HuH-7.5 (cell line): ENCODE results near the gene LONP2.
"Not testable (repeated sequence)": the region's sequence is repeated elsewhere in the genome, so short reads cannot be mapped to it uniquely, and the experiment has no call there.

ENCODE experiments used
- DNase-seq: peaks from one replicate; pipeline ENCODE4 v3.0.0; 2011; ENCODE audit warnings: low spot score

LONP2 gene

GRCh38 chr16:48370229-48370628 is 126.1 kb downstream of the LONP2 start:
- no peak for DNase-seq

DNA sequence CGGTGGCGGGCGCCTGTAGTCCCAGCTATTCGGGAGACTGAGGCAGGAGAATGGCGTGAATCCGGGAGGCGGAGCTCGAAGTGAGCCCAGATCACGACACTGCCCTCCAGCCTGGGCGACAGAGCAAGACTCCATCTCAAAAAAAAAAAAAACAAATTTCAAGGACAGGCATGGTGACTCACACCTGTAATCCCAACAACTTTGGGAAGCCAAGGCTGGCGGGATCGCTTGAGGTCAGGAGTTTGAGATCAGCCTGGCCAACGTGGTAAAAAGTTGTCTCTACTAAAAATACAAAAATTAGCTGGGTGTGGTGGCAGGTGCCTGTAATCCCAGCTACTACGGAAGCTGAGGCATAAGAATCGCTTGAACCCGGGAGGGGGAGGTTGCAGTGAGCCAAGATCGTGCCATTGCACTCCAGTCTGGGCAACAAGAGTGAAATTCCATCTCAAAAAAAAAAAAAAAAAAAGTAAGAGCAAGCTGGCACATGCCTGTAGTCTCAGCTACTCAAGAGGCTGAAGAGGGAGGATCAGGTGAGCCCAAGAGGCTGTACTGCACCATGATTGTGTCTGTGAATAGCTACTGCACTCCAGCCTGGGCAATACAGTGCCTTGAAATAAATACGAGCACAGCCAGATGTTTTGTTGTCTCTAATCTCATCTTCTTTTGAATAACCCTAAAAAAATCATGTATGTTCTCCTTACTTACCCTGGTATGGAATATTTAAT is 126.7 kb downstream of the LONP2 start:
- not testable (repeated sequence) for DNase-seq

GRCh38 chr16:48371393-48371780 is 127.3 kb downstream of the LONP2 start:
- DNase-seq, result no peak

DNA sequence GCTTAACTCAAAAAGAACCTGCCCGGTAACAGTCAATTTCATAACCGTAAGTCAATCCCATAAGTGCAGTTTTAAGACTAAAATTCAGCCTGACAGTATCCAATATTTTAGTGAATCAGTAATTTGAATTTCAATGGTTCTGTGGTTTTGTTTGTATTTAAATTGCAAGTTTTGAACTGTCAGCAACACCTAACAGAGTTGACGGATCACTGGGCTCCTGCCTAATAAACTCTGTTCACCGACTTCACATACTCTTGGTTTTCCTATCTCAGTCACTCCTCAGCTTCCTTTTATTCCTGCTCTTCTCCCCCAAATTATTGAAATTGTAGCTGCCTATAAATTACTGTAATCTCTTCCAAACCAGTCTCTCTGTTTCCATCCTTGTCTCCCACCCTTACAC is 128.6 kb downstream of the LONP2 start:
- DNase-seq, result no peak

DNA sequence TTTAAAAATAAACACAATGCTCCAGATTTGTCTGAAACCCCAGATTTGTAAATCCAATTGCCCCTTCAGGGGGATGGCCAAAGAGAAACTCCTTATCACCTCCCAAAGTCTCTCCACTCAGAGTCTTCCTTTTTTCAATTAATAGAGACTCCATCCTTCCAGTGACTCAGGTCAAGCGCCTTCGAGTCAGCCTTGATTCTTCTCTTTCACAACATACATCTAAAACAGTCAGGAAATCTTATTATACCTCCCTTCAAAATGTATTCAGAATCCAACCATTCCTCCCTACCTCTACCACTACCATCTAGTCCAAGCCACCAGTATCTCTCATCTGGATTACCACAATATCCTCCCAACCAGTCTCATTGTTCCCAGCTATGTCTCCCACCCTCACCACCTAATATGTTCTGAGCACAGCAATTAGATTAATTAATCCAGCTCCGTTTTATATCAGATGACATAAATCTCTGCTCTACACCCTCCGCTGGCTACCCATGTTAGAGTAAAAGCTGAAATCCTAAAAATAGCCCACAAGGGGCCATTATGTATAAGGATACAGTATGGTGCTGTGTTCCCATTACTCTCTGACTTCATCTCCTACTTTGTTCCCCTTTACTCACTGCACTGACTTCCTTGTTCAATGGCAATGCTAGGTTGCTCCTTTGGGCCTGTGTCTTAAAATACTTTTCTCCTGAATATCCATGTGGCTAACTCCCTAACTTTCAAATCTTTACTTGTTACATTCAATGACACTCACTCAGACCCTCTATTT is 129.3 kb downstream of the LONP2 start:
- no peak for DNase-seq

DNA sequence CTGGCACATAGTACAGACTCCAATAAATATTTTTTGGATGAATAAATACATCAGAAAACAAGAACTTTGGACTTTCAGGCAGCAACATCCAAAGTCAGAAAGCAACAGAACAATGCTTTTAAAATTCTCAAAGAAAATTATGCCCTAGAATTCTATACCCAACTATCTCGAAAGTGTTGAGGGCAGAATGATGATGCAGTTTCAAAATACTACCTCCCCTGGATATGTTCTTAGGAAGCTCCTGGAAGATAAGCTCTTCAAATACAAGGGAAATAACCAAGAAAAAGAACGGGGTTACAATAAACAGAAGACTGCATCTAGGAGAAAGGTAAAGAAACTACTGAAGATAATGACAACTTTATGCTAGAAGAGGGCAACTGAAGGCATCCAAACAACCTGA is 130.2 kb downstream of the LONP2 start:
- DNase-seq, result no peak

DNA sequence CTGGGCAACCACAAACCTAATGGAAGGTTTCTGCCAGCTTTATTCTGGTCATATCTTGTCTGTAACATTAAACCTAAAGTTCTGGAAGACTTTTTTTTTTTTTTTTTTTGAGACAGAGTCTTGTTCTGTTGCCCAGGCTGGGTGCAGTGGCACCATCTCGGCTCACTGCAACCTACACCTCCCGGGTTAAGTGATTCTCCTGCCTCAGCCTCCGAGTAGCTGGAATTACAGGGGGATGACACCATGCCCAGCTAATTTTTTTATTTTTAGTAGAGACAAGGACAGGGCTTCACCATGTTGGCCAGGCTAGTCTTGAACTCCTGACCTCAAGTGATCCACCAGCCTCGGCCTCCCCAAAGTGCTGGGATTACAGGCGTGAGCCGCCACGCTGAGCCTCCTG is 133.2 kb downstream of the LONP2 start:
- not testable (repeated sequence) for DNase-seq

- no peak for DNase-seq
Measured at GRCh38 chr16:48378276-48378675, 134.2 kb downstream of the LONP2 start.

DNA sequence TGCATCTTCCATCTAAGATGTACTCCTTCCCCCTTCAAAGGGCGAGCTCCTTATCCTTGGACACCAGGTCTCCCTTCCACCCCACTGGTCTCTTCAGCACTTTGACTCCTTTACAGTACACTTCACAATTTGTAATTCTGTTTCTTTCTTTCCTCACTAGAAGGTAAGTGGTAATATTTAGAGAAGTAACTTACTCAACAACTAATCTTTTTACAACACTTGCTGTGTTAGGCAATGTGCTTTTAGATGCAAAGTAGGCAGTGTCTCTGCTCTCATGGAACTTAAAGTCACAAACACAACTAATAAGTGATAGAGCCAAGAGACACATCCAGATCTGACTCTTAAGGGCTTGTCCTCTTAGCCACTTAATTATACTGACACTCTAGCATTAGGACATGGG is 134.7 kb downstream of the LONP2 start:
- DNase-seq, result no peak

DNA sequence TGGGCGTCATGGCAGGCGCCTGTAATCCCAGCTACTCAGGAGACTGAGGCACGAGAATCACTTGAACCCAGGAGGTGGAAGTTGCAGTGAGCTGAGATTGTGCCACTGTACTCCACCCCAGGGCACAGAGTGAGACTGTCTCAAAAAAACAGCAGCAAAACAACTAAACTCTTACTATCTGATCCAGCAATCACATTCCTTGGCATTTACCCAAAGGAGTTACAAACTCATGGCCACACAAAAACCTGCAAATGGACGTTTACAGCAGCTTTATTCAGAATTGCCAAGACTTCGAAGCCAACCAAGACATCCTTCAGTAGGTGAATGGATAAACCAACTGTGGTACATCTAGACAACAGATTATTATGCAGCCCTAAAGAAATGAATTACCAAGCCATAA is 137.1 kb downstream of the LONP2 start:
- no peak for DNase-seq

GRCh38 chr16:48382131-48382530 is 138.0 kb downstream of the LONP2 start:
- no peak for DNase-seq

DNA sequence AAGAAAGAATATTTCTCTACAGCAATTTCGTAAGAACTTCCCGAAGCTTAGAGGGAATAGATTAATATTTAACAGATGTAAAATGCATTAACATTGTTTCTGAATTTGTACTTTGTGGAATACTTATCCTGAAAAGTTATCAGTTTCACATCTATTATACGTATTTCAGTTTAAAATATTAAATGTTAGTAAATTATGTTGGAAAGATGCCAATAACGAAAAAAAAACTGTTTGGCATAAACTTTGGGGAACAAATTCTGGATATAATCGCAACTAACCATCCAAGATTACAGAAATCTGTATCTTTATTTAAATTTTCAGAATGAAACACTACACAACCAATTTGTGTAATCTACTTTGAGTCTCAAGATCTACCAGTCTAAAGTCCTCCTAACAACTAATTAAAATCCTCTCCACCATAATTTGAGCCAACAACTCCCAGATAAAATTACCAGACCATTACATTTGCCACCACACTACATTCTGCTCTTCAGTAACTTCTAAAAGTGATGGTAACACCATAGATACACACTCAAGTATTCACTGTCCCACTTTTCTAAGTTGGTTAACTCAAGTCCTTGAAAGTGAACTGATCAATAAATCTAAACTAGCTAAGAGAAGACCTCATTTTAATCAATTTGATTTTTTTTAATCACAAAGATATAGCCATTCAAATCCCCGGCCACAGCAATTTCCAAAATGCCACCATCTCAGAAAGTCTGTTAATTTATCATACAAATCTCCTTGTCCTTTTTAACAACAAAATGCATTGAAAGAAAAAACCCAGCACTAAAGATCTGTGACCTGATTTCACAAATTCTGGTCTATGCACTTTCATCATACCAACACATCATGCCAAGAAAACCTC is 139.1 kb downstream of the LONP2 start:
- no peak for DNase-seq

DNA sequence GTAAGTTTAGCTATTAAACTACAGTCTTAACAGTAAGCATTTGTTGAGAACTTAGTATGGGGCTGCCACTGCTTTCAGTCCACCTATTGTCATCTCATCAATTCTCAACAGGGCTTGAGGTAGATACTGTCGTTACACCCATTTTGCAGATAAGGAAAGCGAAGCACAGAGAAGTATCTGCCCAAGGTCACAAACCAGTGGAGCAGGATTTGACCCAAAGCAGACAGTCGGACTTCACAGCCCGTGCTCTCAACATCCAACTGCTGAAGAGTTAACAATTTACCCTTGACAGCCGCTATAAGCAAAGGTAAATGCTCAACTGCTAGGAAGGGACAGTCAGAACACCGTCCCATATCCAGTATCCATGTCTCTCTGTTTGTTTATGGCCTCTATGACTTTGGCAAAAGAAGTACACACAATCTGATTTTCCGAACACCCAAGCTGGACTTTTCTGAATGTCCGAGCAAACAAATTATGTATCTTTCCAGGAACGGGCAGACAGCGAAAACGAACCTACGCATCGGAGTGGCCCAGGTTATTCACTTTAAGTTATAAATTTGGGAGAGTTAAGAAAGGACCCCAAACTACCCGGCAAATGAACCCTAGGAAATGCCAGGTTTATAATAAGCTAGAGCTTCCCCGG is 139.9 kb downstream of the LONP2 start:
- peak; percentile 31 for DNase-seq

DNA sequence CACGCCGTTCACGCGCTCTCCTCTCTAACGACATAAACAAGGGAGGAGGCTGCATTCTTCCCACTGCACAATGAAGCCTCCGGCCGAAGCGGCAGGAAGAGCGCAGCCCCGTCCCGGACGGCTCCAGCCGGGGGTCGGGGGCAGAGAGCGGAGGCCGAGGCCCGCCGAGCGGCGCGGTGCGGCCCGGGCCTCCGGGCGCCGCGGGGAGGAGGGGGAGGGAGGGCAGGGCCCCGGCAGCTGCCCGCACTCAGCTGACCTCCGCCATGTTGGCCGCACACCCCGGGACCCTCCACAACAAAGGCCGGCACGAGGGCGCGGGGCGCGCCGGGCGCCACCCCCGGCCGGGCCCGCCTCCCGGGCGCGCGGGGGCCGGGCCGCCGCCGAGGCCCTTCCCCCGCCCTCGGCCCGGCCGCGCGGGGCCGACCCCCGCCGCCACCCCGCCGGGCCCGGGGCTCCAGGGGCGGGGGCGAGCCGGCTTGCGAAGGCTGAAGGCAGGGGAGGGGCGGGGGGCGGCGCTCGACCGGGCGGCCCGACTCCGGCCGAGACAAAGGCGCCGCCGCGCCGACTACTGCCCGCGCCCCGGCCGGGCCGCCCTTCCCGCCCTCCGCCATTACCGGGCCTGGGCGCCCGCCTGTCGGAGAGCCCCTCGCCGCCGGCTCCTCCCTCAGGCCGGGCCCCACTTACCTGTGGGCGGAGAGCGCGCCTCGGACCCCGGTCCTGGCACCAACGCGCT is 140.6 kb downstream of the LONP2 start:
- peak; percentile 66 for DNase-seq

DNA sequence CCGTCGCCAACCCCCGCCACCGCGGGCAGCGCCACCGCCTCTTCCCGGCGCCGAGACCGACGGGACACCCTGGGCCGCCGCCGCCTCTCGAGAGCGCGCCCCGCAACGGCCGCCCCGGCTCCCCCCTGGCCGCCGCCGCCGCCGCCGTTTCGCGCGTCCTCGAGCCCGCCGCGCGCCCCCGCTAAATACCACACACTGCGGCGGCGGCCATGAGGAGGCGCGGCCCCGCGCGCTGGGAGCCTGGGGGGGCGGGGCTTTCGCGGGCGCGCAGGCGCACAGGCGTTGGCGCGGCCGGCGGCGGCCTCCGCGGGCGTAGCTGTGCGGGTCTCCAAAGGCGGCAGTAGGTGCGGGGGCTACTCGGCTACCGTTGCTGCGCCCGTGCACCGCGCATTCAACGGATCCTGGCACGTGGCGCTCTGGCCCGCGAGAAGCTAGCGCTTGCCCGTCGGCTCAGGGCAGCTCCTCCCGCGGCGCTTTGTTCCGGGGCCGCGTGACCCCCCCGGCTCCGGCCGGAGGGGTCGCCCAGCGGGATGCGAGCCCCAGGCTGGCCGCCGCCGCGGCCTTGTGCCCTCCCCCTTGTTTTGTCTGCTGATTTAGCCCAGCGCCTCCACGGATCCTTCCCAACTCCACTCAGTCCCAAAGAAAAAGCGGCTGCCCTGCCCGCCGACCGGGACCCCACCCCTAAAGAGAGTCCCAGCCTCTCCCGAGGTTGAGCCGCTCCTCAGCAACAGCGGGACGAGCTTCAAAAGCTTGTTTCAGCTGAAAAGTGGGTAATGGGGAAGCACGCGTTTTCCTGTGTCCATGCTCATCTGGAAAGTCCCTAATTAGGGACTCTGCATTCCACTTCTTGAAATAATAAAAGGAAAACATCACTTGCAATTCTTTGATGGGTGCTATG is 141.4 kb downstream of the LONP2 start, which contains the start of gene SIAH1:
SIAH1 (minus strand) TSS at position 161 of the 898 bp plus-strand sequence. CDS start 22,985 bp downstream, outside the sequence.
- DNase-seq, result peak; percentile 85

DNA sequence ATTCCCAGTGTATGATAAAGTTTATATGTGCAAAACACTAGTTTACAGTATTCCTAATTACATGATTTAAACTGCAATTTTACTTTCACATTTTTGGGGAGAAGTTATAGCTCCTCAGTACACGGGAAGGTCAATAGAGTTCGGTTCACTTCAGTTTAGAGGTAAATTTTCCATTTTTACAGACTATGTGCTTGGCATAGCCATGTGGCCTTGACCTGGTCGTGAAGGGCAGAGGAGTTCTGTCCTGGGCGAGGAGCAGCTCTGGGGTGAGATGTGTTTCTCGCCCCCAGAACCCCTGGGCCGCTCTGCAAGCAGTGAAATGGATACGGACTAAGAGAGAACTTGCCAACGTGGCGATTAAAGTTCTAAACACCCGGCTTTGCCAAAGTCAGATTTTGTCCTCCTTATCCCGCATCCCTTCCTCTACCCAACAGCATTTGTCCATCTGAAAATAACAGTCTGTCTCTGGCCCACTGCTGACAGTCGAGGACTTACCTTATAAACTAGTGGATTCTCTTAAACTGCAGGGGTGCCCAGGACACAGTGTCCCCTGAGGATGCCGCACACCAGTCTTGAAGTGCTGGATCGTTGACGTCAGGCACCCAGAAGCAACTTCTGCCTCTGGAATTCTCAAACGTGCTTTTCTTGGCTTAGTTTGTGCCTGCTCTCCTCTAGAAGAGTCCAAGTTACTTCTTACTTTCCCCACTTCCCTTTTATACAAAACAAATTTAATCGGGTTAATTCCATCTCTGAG is 142.6 kb downstream of the LONP2 start:
- DNase-seq, result no peak

DNA sequence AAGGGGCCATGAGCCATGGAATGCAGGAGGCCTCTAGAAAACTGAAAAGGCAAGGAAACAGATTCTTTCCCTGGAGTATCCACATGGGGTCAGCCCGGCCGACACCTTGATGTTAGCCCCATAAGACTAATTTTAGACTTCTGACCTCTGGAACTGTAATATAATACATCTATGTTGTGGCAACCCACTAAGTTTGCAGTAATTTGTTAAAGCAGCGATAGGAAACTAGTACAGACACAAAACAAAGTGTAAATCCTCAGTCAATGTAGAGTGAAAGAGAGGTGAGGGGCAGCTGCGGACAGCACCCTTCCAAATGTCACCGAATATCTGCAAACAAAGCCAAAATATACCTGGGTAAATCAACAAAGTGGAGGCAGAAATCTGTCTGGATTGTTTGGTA is 148.3 kb downstream of the LONP2 start:
- no peak for DNase-seq

- no peak for DNase-seq
Measured at GRCh38 chr16:48393485-48394354, 149.6 kb downstream of the LONP2 start.

DNA sequence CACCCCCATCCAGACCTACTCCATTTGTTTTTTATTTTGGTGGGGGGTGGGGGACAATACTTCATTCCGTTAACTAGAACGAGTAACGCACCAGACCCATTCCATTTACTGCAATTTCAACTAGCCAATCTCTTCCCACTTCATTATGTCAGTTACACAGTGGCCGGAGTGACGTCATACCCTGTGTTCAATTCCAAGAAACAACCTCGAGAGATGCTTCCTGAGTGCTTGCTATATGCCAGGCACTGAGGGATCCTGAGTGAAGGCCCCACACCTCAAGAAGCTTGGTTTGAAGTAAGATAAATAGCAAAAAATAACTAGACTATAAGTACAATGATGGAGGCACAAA is 150.2 kb downstream of the LONP2 start:
- DNase-seq, result no peak
